Measurements from ENCODE around the gene PDE4D.
"Not testable (repeated sequence)": the region's sequence is repeated elsewhere in the genome, so short reads cannot be mapped to it uniquely, and the experiment has no call there.

Gene PDE4D

DNA sequence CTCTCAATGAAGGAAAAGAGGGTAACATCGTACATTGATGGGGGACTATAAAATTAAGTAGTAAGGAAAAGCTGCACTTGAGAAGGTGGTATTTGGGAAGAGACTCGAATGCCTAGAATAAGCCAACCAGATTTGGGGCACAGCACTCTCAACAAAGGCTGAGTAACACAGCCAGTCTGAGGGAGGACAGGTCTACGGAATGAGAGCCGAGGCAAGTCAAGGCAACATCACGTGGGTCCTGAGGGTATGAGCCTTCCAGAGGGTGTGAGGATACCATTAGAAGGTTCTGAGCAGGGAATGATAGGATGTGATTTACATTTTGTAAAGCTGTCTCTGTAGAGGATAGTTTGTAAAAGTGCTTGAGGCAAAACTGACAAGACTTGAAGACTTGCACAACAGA lies 876.6 kb downstream of the PDE4D start:
- no peak for DNase-seq

DNA sequence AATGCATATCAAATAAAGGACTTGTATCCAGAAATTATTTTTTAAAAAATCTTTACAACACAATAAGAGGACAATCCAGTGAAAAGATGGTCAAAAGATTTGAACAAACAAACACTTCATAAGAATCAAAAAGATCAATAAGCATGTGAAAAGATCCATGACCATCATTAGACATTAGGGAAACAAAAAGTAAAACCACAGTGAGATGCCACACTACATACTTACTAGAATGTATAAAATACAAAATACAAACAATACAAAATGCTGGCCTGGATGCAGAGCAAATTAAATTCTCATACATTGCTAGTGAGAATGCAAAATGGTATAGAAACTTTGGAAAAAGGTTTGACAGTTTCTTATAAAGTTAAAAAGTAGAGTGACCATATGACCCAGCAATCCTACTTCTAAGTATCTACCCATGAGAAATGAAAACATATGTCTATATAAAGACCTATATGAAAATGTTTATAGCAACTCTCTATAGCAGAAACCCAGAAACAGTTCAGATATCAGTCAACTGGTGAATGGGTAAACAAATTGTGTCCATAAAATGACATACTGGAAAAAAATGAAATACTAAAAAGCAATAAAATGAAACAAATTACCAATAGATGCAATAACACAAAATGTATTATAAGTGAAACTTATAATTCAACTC lies 884.6 kb downstream of the PDE4D start:
- DNase-seq: no peak

GRCh38 chr5:59007460-59008063 lies 886.0 kb downstream of the PDE4D start:
- DNase-seq: peak; percentile 14

DNA sequence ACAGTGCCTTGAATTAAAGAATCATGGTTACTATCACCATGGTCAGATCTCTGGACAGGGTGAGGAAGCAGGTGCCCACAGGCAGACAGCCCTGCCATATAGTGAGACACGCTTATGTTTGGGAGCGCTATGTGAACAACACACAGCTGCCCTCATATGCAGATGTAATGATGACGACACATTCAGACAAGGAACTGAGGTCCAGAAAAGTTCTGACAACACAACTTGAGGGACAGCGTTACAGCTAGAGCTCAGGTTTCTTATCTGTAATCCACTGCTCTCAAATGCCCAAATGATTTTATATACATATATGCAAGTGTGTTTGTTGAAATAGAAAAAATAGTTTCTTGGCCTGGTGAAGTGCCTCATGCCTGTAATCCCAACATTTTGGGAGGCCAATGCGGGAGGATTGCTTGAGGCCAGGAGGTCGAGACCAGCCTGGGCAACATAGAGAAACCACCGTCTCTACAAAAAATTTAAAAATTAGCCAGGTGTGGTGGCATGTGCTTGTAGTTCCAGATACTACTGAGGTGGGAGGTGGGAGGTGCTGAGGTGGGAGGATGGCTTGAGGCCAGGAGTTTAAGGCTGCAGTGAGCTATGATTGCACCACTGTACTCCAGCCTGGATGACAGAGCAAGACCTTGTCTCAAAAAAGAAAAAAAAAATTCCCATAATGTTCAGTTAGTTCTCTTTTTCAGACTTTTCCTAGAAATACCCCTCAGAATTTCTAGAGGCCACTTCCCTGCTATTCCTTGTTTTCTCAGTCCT lies 887.4 kb downstream of the PDE4D start:
- DNase-seq: no peak

DNA sequence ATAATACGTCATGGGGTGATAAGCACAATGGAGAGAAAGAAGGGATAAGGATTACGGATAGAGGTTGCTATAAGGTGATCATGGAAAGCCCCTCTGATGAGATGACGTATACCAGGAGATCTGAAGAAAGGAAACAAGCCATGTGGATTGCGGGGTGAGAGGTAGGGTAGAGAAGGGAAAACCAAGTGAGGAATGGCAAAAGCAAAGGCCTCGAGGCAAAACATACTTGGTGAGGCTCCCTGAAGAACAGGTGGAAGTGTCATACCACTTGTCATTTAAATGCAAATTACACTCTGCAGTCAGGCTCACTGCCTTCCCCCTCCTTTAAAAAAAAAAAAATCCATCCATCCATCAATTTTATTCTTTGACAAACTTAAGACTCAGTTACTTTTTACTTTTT lies 889.9 kb downstream of the PDE4D start:
- DNase-seq: no peak

DNA sequence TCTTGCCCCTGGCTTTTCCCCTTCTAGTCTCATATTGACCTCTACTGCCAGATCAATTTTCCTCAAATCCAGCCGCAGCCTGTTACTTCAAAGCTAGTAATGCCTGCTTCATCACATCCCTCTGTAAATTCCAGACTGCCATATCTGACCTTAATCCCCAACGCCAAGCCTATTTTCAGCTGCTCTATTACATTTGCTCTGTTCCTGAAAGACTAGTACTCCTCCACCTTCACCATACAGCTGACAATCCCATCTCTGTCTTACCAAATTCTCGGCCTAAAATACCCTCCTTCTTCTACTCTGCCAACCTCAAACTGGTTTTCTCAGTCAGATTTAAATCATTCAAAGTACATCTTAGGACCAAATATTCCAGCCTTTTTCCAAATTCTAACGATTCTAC lies 890.4 kb downstream of the PDE4D start:
- DNase-seq: no peak

- DNase-seq: no peak
Observed at GRCh38 chr5:59002162-59002825, 891.2 kb downstream of the PDE4D start.

DNA sequence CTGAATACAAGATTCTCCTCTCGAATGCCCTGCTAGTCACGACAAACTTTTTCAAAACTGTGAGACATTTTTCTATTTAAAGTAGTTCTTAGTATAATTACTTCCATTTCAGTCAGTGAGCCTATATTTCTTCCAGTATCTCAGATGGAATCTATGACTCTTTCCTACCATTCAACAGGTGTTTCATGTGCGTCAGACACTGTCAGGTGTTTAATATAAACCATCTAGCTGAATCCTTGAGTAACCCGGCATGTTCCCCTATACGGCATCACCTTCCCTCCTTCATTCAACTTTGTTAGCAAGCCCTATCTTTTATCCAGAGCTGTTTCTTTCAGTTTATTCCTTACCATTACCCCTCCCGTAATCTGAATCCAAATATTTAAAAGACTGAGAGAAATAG lies 891.8 kb downstream of the PDE4D start:
- DNase-seq: no peak

DNA sequence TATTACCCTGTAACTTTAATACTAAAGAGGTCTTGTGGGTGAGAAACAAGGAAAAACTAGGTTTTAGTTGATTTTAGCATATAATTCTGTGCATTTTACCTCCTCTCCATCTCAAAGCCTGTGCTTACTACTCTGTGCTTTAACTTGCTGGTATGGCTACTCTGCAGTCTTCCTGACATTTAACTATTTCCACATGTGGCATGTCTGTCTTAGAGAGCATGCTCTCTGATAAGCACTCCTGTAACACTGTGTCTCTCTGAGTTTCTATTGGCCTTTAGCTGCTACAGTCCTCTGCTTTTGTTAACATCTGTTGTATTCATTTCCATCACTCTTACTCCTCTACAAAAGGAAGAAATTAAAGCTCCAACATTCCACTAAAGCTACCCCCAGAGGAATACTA lies 892.4 kb downstream of the PDE4D start:
- DNase-seq: no peak

- no peak for DNase-seq
Observed at GRCh38 chr5:59000211-59000610, 893.3 kb downstream of the PDE4D start.

DNA sequence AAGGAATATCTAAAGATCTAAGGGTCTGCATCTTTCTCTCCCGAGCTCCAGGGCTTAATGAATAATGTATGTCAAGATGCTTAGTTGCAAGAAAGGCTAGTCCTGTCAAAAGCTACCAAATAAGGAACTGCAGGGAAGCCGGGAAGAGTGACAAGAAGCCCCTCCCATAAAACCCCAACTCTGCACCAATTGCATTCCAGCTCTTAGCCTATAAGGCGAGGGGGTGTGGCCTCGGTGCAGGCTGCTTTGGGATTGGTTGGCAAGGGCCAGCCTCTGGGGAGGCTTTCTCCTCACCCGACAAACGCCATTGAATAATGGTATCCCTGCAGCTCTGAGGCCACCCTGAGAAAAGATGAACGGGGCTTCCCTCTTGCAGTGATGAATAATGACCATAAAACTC lies 893.7 kb downstream of the PDE4D start:
- peak; percentile 91 for DNase-seq

DNA sequence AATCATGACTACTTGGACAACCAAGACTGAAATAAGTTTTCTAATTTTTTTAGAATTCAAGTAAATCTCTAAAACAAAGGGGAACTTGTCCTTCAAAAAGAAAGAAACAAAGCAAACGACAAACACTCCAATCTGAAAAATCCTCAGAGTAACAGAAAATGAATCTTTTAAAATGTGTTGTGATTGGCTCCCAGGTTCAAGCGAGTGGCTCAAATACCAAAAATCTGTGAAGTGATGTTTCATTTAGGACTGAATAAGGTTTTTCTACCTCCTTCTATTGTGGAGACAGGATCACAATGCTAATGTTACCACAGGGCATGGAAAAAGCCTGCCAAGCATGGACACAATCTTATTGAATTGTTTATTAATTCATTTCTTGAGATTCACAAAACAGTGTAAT lies 895.0 kb downstream of the PDE4D start:
- DNase-seq: peak; percentile 11

- not testable (repeated sequence) for DNase-seq
Observed at GRCh38 chr5:58995779-58996178, 897.7 kb downstream of the PDE4D start.

GRCh38 chr5:58993461-58993860 lies 900.1 kb downstream of the PDE4D start:
- DNase-seq: no peak

- DNase-seq: no peak
Observed at GRCh38 chr5:58988938-58989337, 904.6 kb downstream of the PDE4D start.

DNA sequence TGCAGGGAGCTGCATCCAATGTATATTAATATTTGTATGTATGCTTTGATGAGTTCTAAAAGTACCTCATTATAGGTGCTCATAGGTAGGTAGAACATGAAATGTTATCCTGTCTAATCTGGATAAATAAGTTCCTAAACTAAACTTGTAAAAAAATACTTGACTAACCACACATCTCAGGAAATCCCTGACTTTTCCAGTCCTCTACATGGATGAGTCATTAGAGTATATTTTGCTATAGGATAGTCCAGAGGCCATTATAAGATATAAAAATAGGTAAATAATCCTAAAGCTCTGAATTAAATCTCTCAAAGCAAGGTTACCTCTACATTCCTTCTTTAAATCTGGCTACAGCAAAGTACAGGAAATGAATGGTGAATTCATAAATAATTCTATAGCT lies 906.3 kb downstream of the PDE4D start:
- no peak for DNase-seq

- DNase-seq: no peak
Observed at GRCh38 chr5:58986281-58986680, 907.2 kb downstream of the PDE4D start.

DNA sequence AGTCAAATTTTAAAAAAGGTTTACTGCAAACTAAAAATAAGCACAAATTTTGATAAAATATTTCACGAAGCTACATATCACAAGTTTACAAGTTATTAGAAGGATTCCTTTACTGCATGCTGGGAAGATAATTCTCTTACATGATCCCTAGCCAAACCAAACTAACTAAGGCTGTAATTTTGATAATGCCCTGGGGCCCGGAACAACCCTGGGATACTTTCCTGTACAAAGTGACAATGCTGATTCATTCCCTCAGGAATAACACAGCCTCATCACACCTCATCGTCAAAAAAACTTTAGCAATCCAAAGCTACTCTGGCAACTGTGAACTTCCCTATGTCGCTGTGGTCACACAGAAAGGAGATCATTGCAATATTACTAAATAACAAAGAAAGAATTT lies 907.8 kb downstream of the PDE4D start:
- no peak for DNase-seq

- no peak for DNase-seq
Observed at GRCh38 chr5:58985311-58985710, 908.2 kb downstream of the PDE4D start.

- DNase-seq: no peak
Observed at GRCh38 chr5:58983526-58984452, 909.7 kb downstream of the PDE4D start.

- no peak for DNase-seq
Observed at GRCh38 chr5:58980890-58981289, 912.6 kb downstream of the PDE4D start.

GRCh38 chr5:58979090-58979489 lies 914.4 kb downstream of the PDE4D start:
- DNase-seq: no peak

DNA sequence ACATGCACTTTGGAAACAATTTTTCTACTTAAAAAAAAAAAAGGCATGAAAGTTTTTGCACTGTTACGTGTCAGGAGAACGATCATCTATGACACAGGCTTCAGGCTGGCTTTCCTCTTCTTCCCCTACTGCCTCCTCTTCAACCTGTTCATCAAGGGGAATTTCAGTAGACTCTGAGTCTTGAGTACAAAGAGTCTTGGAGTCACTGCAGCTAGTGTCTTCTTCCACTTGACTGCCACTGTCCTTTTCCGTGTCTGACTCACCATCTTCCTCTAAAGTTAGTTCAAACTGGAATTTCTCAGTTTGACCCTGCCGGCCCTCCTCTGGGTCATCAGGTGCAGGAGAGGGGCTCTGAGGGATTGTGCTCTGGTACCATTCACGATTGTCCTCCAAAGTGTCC lies 918.9 kb downstream of the PDE4D start:
- no peak for DNase-seq
